Neuronal stem cell (in vitro differentiated cells): Measurements from ENCODE around the gene ALKBH7.

ENCODE experiments used
- DNase-seq: peaks from one replicate; pipeline ENCODE4 v3.0.0-alpha.2; 2013; ENCODE audit warnings: low spot score
- H2AFZ ChIP-seq: one replicate; pipeline ENCODE4 v1.6.1; 2013; ENCODE audit warnings: mild to moderate bottlenecking, low read length, inconsistent platforms
- H2AK5ac ChIP-seq: 2 replicates; pipeline ENCODE4 v1.6.1; 2013; ENCODE audit warnings: low read depth, mild to moderate bottlenecking, inconsistent platforms, low read length, moderate library complexity, mixed read lengths
- H2BK120ac ChIP-seq: 2 replicates; pipeline ENCODE4 v1.6.1; 2013; ENCODE audit warnings: low read depth, mild to moderate bottlenecking, inconsistent platforms, low read length, moderate library complexity, mixed read lengths
- H2BK12ac ChIP-seq: one replicate; pipeline ENCODE4 v1.6.1; 2013; ENCODE audit warnings: low read length, inconsistent platforms
- H2BK15ac ChIP-seq: 2 replicates; pipeline ENCODE4 v1.6.1; 2013; ENCODE audit warnings: mild to moderate bottlenecking, low read length, inconsistent platforms, mixed read lengths
- H2BK5ac ChIP-seq: one replicate; pipeline ENCODE4 v1.6.1; 2013; ENCODE audit warnings: inconsistent platforms, mild to moderate bottlenecking, low read length, moderate library complexity
- H3K14ac ChIP-seq: one replicate; pipeline ENCODE4 v1.6.1; 2013; ENCODE audit warnings: low read length, inconsistent platforms
- H3K18ac ChIP-seq: 2 replicates; pipeline ENCODE4 v1.6.1; 2013; ENCODE audit warnings: low read length, inconsistent platforms
- H3K23ac ChIP-seq: 2 replicates; pipeline ENCODE4 v1.6.1; 2013; ENCODE audit warnings: low read depth, mild to moderate bottlenecking, mixed read lengths, low read length, inconsistent platforms; ENCODE audit not compliant: poor library complexity
- H3K27ac ChIP-seq: replicated peaks from 3 replicates; pipeline ENCODE4 v1.5.1; 2013; ENCODE audit warnings: low read length, inconsistent platforms
- H3K27me3 ChIP-seq, 3 experiments: 2 replicates each; pipeline ENCODE4 v1.6.1; 2013; ENCODE audit warnings: low read length in 3 of 3, mild to moderate bottlenecking in 2 of 3, inconsistent platforms in 1 of 3, low read depth in 1 of 3, mixed read lengths in 1 of 3, moderate library complexity in 1 of 3; ENCODE audit not compliant: control insufficient read depth in 3 of 3, insufficient read depth in 3 of 3
- H3K36me3 ChIP-seq, 2 donors: replicated peaks in 1 of 2; 2 replicates each; pipeline ENCODE4 v1.6.1; 2013; ENCODE audit warnings: low read length in 2 of 2; ENCODE audit not compliant: control insufficient read depth in 2 of 2, insufficient read depth in 2 of 2
- H3K4ac ChIP-seq: 2 replicates; pipeline ENCODE4 v1.6.1; 2013; ENCODE audit warnings: inconsistent platforms, mild to moderate bottlenecking, low read length, moderate library complexity
- H3K4me1 ChIP-seq, 2 donors: 1 replicate in 1 of 2; 2 replicates in 1 of 2; pipeline ENCODE4 v1.6.1; 2013; ENCODE audit warnings: low read length in 2 of 2, low read depth in 1 of 2; ENCODE audit not compliant: control insufficient read depth in 2 of 2, insufficient read depth in 1 of 2
- H3K4me2 ChIP-seq: one replicate; pipeline ENCODE4 v1.6.1; 2013; ENCODE audit warnings: mild to moderate bottlenecking, low read length, inconsistent platforms; ENCODE audit not compliant: insufficient read depth, poor library complexity, severe bottlenecking
- H3K4me3 ChIP-seq, 2 donors: 2 replicates each; pipeline ENCODE4 v1.5.1; 2013; ENCODE audit warnings: low read length in 2 of 2, mild to moderate bottlenecking in 2 of 2, inconsistent platforms in 1 of 2, moderate library complexity in 1 of 2
- H3K79me1 ChIP-seq: one replicate; pipeline ENCODE4 v1.6.1; 2013; ENCODE audit warnings: low read depth, mild to moderate bottlenecking, inconsistent platforms, low read length, moderate library complexity
- H3K9ac ChIP-seq: one replicate; pipeline ENCODE4 v1.6.1; 2013; ENCODE audit warnings: mild to moderate bottlenecking, low read depth, low read length, inconsistent platforms; ENCODE audit not compliant: poor library complexity
- H3K9me3 ChIP-seq, 2 donors: replicated peaks in 1 of 2; 2 replicates each; pipeline versions ENCODE3 to v1.6.1; 2013; ENCODE audit warnings: low read length in 2 of 2, mild to moderate bottlenecking in 2 of 2, inconsistent platforms in 1 of 2, low read depth in 1 of 2, mixed read lengths in 1 of 2, moderate library complexity in 1 of 2; ENCODE audit not compliant: control insufficient read depth in 2 of 2, insufficient read depth in 1 of 2
- H4K8ac ChIP-seq: one replicate; pipeline ENCODE4 v1.6.1; 2013; ENCODE audit warnings: low read depth, mild to moderate bottlenecking, inconsistent platforms, low read length, moderate library complexity
- H4K91ac ChIP-seq: one replicate; pipeline ENCODE4 v1.6.1; 2013; ENCODE audit warnings: low read length, low read depth, mild to moderate bottlenecking, inconsistent platforms; ENCODE audit not compliant: poor library complexity
- WGBS, 2 donors: extraction: QIAGEN DNeasy Blood & Tissue Kit; methylation state at CpG; one replicate each; pipeline ENCODE4 v1.1.7; 2013; ENCODE audit warnings: missing lambda C conversion rate in 2 of 2, mixed read lengths in 1 of 2; ENCODE audit not compliant: insufficient read length in 2 of 2, insufficient replicate concordance in 1 of 2; ENCODE audit errors: extremely low coverage in 2 of 2; 5-methylcytosine and 5-hydroxymethylcytosine counted together

The ALKBH7 gene

DNA sequence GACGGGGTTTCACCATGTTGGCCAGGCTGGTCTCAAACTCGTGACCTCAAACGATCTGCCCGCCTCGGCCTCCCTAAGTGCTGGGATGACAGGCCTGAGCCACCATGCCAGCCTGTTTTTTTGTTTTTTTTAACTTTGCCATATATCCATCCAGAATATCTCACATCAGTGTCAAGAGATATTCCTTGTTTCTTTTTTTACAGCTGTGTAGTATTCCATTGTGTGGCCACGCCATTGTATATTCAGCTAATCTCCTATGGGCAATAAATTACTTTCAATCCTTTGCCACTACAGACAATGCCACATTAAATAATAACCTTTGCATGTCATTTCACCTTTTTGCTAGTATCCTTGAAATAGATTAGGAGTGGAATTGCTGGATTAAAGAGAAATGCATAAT, 36.8 kb downstream of the ALKBH7 start:
- Histone ChIP-seq H4K91ac (no peak overlapping the region), H3K18ac (no peak overlapping the region), H2BK12ac (no peak overlapping the region), H3K27me3 (no peaks in the 10 kb centered on the region), H3K4me1 (no peaks in the 10 kb centered on the region), H3K27ac (no peak overlapping the region), H3K14ac (no peak overlapping the region), H2BK15ac (no peak overlapping the region), H3K4ac (no peak overlapping the region), H2BK120ac (no peak overlapping the region), H2AFZ (no peak overlapping the region), H3K23ac (no peak overlapping the region), H4K8ac (no peak overlapping the region), H2BK5ac (no peak overlapping the region), H3K79me1 (peaks cover 3% of the 10 kb centered on the region), H3K4me2 (no peak overlapping the region), H2AK5ac (no peak overlapping the region), H3K9me3 (no peaks in the 10 kb centered on the region), H3K9ac (no peak overlapping the region), H3K36me3 (peaks cover 4 to 21% of the 10 kb centered on the region in 2 donors), H3K4me3 (no peak overlapping the region)
- no peak for DNase-seq
- WGBS, 2 donors, result no CpG with 5 or more reads among the region's 6 CpGs

DNA sequence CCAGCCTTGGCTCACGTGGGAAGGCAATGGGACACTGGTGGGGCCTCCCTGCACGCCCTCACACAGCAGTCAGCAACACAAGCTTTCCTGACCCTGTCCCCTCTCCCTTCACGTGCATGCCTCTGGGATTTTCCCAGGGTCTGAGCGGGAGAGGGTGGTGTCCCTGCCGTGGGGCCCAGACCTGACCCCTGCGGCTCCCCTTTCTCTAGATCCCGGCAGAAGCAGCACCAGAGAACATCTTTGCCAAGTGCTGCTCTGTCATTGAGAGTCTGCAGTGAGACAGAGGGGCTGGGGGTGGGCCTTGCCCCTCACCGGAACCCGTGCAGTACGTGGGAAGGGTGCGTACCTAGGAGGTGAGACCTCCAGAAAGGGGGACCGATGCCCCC, 39.5 kb downstream of the ALKBH7 start:
- Histone ChIP-seq H3K36me3 (peaks cover 25 to 46% of the 10 kb centered on the region in 2 donors), H2AFZ (no peak overlapping the region), H3K4me1 (no peaks in the 10 kb centered on the region), H4K8ac (no peak overlapping the region), H3K9ac (no peak overlapping the region), H3K4me3 (no peak overlapping the region), H3K9me3 (no peaks in the 10 kb centered on the region), H3K4ac (no peak overlapping the region), H2BK5ac (no peak overlapping the region), H2BK12ac (no peak overlapping the region), H3K4me2 (no peak overlapping the region), H2BK15ac (no peak overlapping the region), H3K27me3 (no peaks in the 10 kb centered on the region), H3K18ac (peak overlapping the region; percentile 72), H3K79me1 (peaks cover 18% of the 10 kb centered on the region), H3K14ac (no peak overlapping the region), H2AK5ac (peak overlapping the region; percentile 13), H2BK120ac (no peak overlapping the region), H4K91ac (no peak overlapping the region), H3K27ac (no peak overlapping the region), H3K23ac (peak overlapping the region; percentile 53)
- DNase-seq, result no peak
- no CpG with 5 or more reads among the region's 12 CpGs for WGBS, 2 donors

DNA sequence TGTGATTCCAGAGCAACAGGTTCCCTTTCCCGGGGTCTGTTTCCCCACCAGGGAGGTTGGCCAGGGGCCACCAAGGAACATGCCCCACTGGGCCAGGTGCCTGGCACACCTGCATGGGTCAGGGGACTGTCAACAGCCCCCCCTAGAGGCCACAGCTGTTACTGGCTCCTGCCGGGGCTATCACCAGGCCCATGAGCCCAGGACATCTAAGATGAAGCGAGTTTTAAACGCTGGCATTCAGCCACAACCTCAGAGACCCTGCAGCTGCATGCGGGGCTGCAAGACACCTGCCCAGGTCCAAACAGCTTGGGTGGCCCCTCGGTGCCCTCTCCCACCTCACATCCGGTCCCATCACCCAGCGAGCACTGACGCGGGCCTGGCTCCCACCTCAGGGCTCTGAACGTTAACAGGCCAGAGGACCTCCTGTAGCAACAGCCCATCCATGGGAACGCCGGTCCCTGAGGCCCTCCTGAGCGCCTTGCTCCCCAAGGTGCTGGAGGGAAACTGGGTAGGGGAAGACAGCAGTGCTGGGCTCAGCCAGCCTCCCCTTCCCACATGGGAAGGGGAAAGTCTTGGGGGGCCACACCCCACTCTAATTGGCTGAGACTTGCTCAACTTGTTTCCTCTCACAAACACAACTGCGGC, 40.0 kb downstream of the ALKBH7 start:
- no peaks in the 10 kb centered on the region for H3K4me1 ChIP-seq
- no peak overlapping the region for H4K91ac ChIP-seq
- no peak for DNase-seq
- peak overlapping the region; percentile 72 for H3K18ac ChIP-seq
- no peak overlapping the region for H2BK5ac ChIP-seq
- no peak overlapping the region for H2BK120ac ChIP-seq
- no CpG with 5 or more reads among the region's 15 CpGs for WGBS, 2 donors
- H2BK15ac ChIP-seq, result no peak overlapping the region
- H4K8ac ChIP-seq, result no peak overlapping the region
- no peak overlapping the region for H2AK5ac ChIP-seq
- no peaks in the 10 kb centered on the region for H3K27me3 ChIP-seq
- H3K4me2 ChIP-seq, result no peak overlapping the region
- H3K4me3 ChIP-seq, result no peak overlapping the region
- H3K27ac ChIP-seq, result peak overlapping the region; percentile 5
- H2AFZ ChIP-seq, result no peak overlapping the region
- peaks cover 30 to 51% of the 10 kb centered on the region in 2 donors for H3K36me3 ChIP-seq
- peak overlapping the region; percentile 4 for H3K23ac ChIP-seq
- H3K9ac ChIP-seq, result peak overlapping the region; percentile 25
- H2BK12ac ChIP-seq, result no peak overlapping the region
- no peak overlapping the region for H3K14ac ChIP-seq
- H3K9me3 ChIP-seq, result no peaks in the 10 kb centered on the region
- no peak overlapping the region for H3K4ac ChIP-seq
- H3K79me1 ChIP-seq, result peaks cover 21% of the 10 kb centered on the region

DNA sequence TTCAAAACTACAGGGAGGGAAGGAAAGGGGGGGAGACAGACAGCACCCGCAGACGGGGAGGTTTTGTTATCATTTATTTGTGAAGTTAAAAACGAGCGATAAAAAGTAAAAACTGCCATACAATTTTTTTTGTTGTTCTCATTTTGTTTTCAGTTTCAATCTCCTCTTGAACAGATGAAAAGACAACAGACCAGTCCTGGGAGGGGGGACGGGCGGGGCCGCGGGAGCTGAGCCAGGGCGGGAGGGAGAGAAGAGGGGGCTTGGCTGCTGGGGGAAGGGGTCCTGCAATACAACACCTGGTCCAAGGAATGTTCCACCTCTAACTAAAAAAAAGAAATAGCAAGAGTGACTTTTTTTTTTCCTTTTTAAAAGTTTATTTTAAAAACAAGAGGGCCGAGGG, 40.7 kb downstream of the ALKBH7 start:
- WGBS, 2 donors, result no CpG with 5 or more reads among the region's 10 CpGs
- peaks cover 26% of the 10 kb centered on the region for H3K79me1 ChIP-seq
- H4K91ac ChIP-seq, result no peak overlapping the region
- H3K14ac ChIP-seq, result no peak overlapping the region
- H3K27me3 ChIP-seq, result no peaks in the 10 kb centered on the region
- H3K4me2 ChIP-seq, result no peak overlapping the region
- peaks cover 37 to 58% of the 10 kb centered on the region in 2 donors for H3K36me3 ChIP-seq
- no peak overlapping the region for H2AFZ ChIP-seq
- no peak overlapping the region for H2BK5ac ChIP-seq
- no peak overlapping the region for H3K18ac ChIP-seq
- H2BK15ac ChIP-seq, result no peak overlapping the region
- H3K23ac ChIP-seq, result no peak overlapping the region
- no peak overlapping the region for H4K8ac ChIP-seq
- DNase-seq, result no peak
- no peaks in the 10 kb centered on the region for H3K9me3 ChIP-seq
- H2BK120ac ChIP-seq, result no peak overlapping the region
- H2AK5ac ChIP-seq, result no peak overlapping the region
- no peak overlapping the region for H3K4ac ChIP-seq
- no peak overlapping the region for H3K27ac ChIP-seq
- no peak overlapping the region for H3K9ac ChIP-seq
- H3K4me1 ChIP-seq, result no peaks in the 10 kb centered on the region
- H3K4me3 ChIP-seq, result no peak overlapping the region
- H2BK12ac ChIP-seq, result no peak overlapping the region
